H9 (cell line): ENCODE results near the gene HNMT. TPM values are rescaled to one million over a fixed set of nuclear protein-coding genes. Genes with fewer than 3 reads are reported as not detected.

Experiments
- DNase-seq: peaks from one replicate; pipeline ENCODE4 v3.0.0-alpha.2; 2017
- H2AFZ ChIP-seq: one replicate; pipeline ENCODE4 v1.6.1; 2013; ENCODE audit warnings: mild to moderate bottlenecking, low read length, control low read depth, moderate library complexity
- H2AK5ac ChIP-seq: 2 replicates; pipeline ENCODE4 v1.6.1; 2013; ENCODE audit warnings: low read length, control low read depth, mixed read lengths; ENCODE audit not compliant: insufficient read length
- H2BK120ac ChIP-seq: one replicate; pipeline ENCODE4 v1.6.1; 2013; ENCODE audit warnings: low read depth, mild to moderate bottlenecking, low read length, control low read depth, inconsistent platforms; ENCODE audit not compliant: poor library complexity, severe bottlenecking
- H2BK12ac ChIP-seq: 2 replicates; pipeline ENCODE4 v1.6.1; 2013; ENCODE audit warnings: low read length, control low read depth, mixed read lengths, low read depth; ENCODE audit not compliant: insufficient read length
- H2BK15ac ChIP-seq: 2 replicates; pipeline ENCODE4 v1.6.1; 2013; ENCODE audit warnings: low read depth, low read length, control low read depth
- H2BK20ac ChIP-seq: one replicate; pipeline ENCODE4 v1.6.1; 2013; ENCODE audit warnings: low read depth, mild to moderate bottlenecking, low read length, control low read depth, inconsistent platforms; ENCODE audit not compliant: poor library complexity, severe bottlenecking
- H2BK5ac ChIP-seq: 2 replicates; pipeline ENCODE4 v1.6.1; 2013; ENCODE audit warnings: low read length, control low read depth, mixed read lengths; ENCODE audit not compliant: insufficient read length
- H3K14ac ChIP-seq: 2 replicates; pipeline ENCODE4 v1.6.1; 2013; ENCODE audit warnings: low read length, control low read depth; ENCODE audit not compliant: insufficient read depth
- H3K18ac ChIP-seq: 2 replicates; pipeline ENCODE4 v1.6.1; 2013; ENCODE audit warnings: low read depth, mild to moderate bottlenecking, mixed read lengths, low read length, control low read depth; ENCODE audit not compliant: insufficient read length
- H3K23ac ChIP-seq: 2 replicates; pipeline ENCODE4 v1.6.1; 2013; ENCODE audit warnings: low read length, control low read depth, mixed read lengths, low read depth; ENCODE audit not compliant: insufficient read length
- H3K23me2 ChIP-seq: 2 replicates; pipeline ENCODE4 v1.6.1; 2013; ENCODE audit warnings: low read depth, mild to moderate bottlenecking, mixed read lengths, low read length, control low read depth; ENCODE audit not compliant: insufficient read length, poor library complexity, severe bottlenecking
- H3K27ac ChIP-seq: 2 replicates; pipeline ENCODE4 v1.5.1; 2013; ENCODE audit warnings: low read length, control low read depth, mixed read lengths, low read depth; ENCODE audit not compliant: insufficient read length
- H3K27me3 ChIP-seq: 2 replicates; pipeline ENCODE4 v1.6.1; 2013; ENCODE audit warnings: low read length, control low read depth, inconsistent platforms; ENCODE audit not compliant: insufficient read depth
- H3K4ac ChIP-seq: 2 replicates; pipeline ENCODE4 v1.6.1; 2013; ENCODE audit warnings: low read depth, mild to moderate bottlenecking, control low read depth, inconsistent platforms, low read length, moderate library complexity
- H3K4me1 ChIP-seq: 2 replicates; pipeline ENCODE4 v1.6.1; 2013; ENCODE audit warnings: low read length, control low read depth, inconsistent platforms; ENCODE audit not compliant: insufficient read depth
- H3K4me2 ChIP-seq: 2 replicates; pipeline ENCODE4 v1.6.1; 2013; ENCODE audit warnings: low read length, control low read depth, mixed read lengths; ENCODE audit not compliant: insufficient read length, insufficient read depth
- H3K56ac ChIP-seq: 2 replicates; pipeline ENCODE4 v1.6.1; 2013; ENCODE audit warnings: low read depth, mild to moderate bottlenecking, mixed read lengths, low read length, control low read depth; ENCODE audit not compliant: insufficient read length
- H3K79me1 ChIP-seq: 2 replicates; pipeline ENCODE4 v1.6.1; 2013; ENCODE audit warnings: low read depth, mild to moderate bottlenecking, moderate library complexity, low read length, control low read depth, inconsistent platforms; ENCODE audit not compliant: insufficient read depth, poor library complexity, severe bottlenecking
- H3K79me2 ChIP-seq: 2 replicates; pipeline ENCODE4 v1.6.1; 2013; ENCODE audit warnings: low read length, control low read depth, inconsistent platforms; ENCODE audit not compliant: insufficient read depth
- H3K9ac ChIP-seq: 2 replicates; pipeline ENCODE4 v1.6.1; 2013; ENCODE audit warnings: low read length, control low read depth, mixed read lengths; ENCODE audit not compliant: insufficient read length; ENCODE audit errors: extremely low read depth
- H3K9me3 ChIP-seq: one replicate; pipeline ENCODE4 v1.6.1; 2013; ENCODE audit warnings: low read depth, low read length, inconsistent platforms; ENCODE audit not compliant: control insufficient read depth
- H3T11ph ChIP-seq: one replicate; pipeline ENCODE4 v1.6.1; 2013; ENCODE audit warnings: mild to moderate bottlenecking, low read length, control low read depth, inconsistent platforms
- H4K20me1 ChIP-seq: one replicate; pipeline ENCODE4 v1.6.1; 2013; ENCODE audit not compliant: control insufficient read depth, insufficient read length, insufficient read depth
- H4K5ac ChIP-seq: 2 replicates; pipeline ENCODE4 v1.6.1; 2013; ENCODE audit warnings: low read depth, mild to moderate bottlenecking, mixed read lengths, low read length, control low read depth; ENCODE audit not compliant: insufficient read length
- H4K8ac ChIP-seq: replicated peaks from 2 replicates; pipeline ENCODE4 v1.6.1; 2013; ENCODE audit warnings: low read length, control low read depth, mixed read lengths, low read depth; ENCODE audit not compliant: insufficient read length
- H4K91ac ChIP-seq: 2 replicates; pipeline ENCODE4 v1.6.1; 2013; ENCODE audit warnings: low read depth, mild to moderate bottlenecking, moderate library complexity, mixed read lengths, low read length, control low read depth; ENCODE audit not compliant: insufficient read length
- H3K27ac Mint-ChIP-seq, 3 experiments: 2 replicates in 2 of 3; 3 replicates in 1 of 3; pipeline ENCODE4 v1.8.0; 2020 to 2021; ENCODE audit warnings: mixed read lengths in 3 of 3, mild to moderate bottlenecking in 1 of 3, moderate library complexity in 1 of 3
- H3K27me3 Mint-ChIP-seq: 2 replicates; pipeline ENCODE4 v1.8.0; 2021; ENCODE audit warnings: low read depth, mild to moderate bottlenecking, moderate library complexity, mixed read lengths
- H3K36me3 Mint-ChIP-seq, 3 experiments: 2 replicates in 2 of 3; 3 replicates in 1 of 3; pipeline ENCODE4 v1.8.0; 2020 to 2021; ENCODE audit warnings: low read depth in 3 of 3, mixed read lengths in 3 of 3; ENCODE audit not compliant: insufficient read depth in 1 of 3
- H3K4me1 Mint-ChIP-seq, 2 experiments: 2 replicates each; pipeline ENCODE4 v1.8.0; 2020; ENCODE audit warnings: mixed read lengths in 2 of 2
- H3K4me3 Mint-ChIP-seq, 2 experiments: 2 replicates in 1 of 2; 3 replicates in 1 of 2; pipeline ENCODE4 v1.8.0; 2020 to 2021; ENCODE audit warnings: mild to moderate bottlenecking in 2 of 2, mixed read lengths in 2 of 2, moderate library complexity in 1 of 2
- H3K9me3 Mint-ChIP-seq, 2 experiments: 2 replicates in 1 of 2; 3 replicates in 1 of 2; pipeline ENCODE4 v1.8.0; 2020; ENCODE audit warnings: mild to moderate bottlenecking in 2 of 2, mixed read lengths in 2 of 2, moderate library complexity in 1 of 2
- CTCF ChIP-seq: fragments of 200-600 bp; sonication (generic); conservative IDR thresholded peaks from 3 replicates; pipeline ENCODE4 v1.8.0; 2021; ENCODE audit warnings: antibody characterized with exemption, mild to moderate bottlenecking
- WGBS: extraction: QIAGEN DNeasy Blood & Tissue Kit; methylation state at CpG from one replicate; pipeline ENCODE4 v1.1.7; 2013; ENCODE audit warnings: missing lambda C conversion rate, low lambda C conversion rate, mixed read lengths; ENCODE audit not compliant: insufficient read length; ENCODE audit errors: extremely low coverage; 5-methylcytosine and 5-hydroxymethylcytosine counted together
- total RNA-seq: library from RNA; stranded (reverse); gene quantifications from 2 replicates; pipeline ENCODE4 v1.2.1, GENCODE V29; 2021

The HNMT gene
- total RNA-seq, 1 experiment from 2014 or later = 1.3 TPM

DNA sequence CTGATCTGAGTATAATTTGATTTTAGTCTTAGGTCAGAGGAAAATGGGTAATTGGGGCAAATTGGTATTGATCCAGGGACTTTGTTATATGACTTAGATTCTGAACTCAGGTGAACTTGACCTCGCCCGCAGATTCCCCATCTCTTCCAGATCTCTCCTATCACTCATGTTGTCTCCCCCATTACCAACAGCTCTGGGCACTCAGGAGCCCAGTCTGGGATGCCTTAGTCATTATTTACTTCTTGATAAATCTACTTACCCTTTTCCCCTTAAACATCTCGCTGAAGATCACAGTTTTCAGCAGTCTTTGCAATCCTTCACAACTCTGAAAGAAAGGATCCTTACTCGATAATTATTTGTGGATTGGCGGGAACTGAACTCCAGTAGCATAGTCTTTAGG is 19.6 kb upstream of the HNMT start:
- no peak overlapping the region for H3K23ac ChIP-seq
- H3K9me3 Mint-ChIP-seq = no peaks in the 10 kb centered on the region
- no peak for TF ChIP-seq CTCF
- H3K4ac ChIP-seq = no peak overlapping the region
- H4K8ac ChIP-seq = no peak overlapping the region
- no peaks in the 10 kb centered on the region for H3K36me3 Mint-ChIP-seq
- H3K56ac ChIP-seq = no peak overlapping the region
- H3K9me3 ChIP-seq = no peaks in the 10 kb centered on the region
- H2AFZ ChIP-seq = no peak overlapping the region
- no peak overlapping the region for H3T11ph ChIP-seq
- no peak overlapping the region for H3K9ac ChIP-seq
- no peaks in the 10 kb centered on the region for H3K23me2 ChIP-seq
- H3K27ac ChIP-seq = no peak overlapping the region
- no peak for DNase-seq
- H3K18ac ChIP-seq = no peak overlapping the region
- H3K27ac Mint-ChIP-seq = no peak overlapping the region
- peaks cover 13 to 18% of the 10 kb centered on the region in 2 experiments for H3K4me1 Mint-ChIP-seq
- H2BK12ac ChIP-seq = no peak overlapping the region
- no peak overlapping the region for H2BK5ac ChIP-seq
- no peak overlapping the region for H2BK120ac ChIP-seq
- no peak overlapping the region for H4K5ac ChIP-seq
- H3K79me2 ChIP-seq = no peaks in the 10 kb centered on the region
- H3K4me2 ChIP-seq = no peak overlapping the region
- H2AK5ac ChIP-seq = no peak overlapping the region
- no peaks in the 10 kb centered on the region for H4K20me1 ChIP-seq
- H2BK15ac ChIP-seq = no peak overlapping the region
- H3K79me1 ChIP-seq = no peaks in the 10 kb centered on the region
- no peak overlapping the region for H3K4me3 Mint-ChIP-seq
- no peaks in the 10 kb centered on the region; the same call in 1 of the 2 replicates for H3K27me3 ChIP-seq
- H3K27me3 Mint-ChIP-seq = peaks cover 25% of the 10 kb centered on the region
- H3K4me1 ChIP-seq = no peaks in the 10 kb centered on the region
- no peak overlapping the region for H2BK20ac ChIP-seq
- H4K91ac ChIP-seq = no peak overlapping the region
- WGBS = no CpG with 5 or more reads among the region's 5 CpGs
- H3K14ac ChIP-seq = no peak overlapping the region
